MCF 10A (cell line): Measurements from ENCODE around the gene ARFGAP1. TPM values are rescaled to one million over a fixed set of nuclear protein-coding genes. Genes with fewer than 3 reads are reported as not detected.

Experiments used
- BruUV-seq: library from RNA; stranded (reverse); fragments of 400-500 nt; replicated peaks from 2 replicates; lab custom pipeline; 2021; lab: Mats Ljungman, UMichigan
- CTCF ChIA-PET: fragments of 300-600 bp; sonication (Branson Sonifier 250); formaldehyde crosslinking; extraction: SDS; loops from one replicate; lab custom pipeline; 2021; ENCODE audit warnings: antibody characterized with exemption, inconsistent platforms; lab: Yijun Ruan, JAX
- POLR2A ChIA-PET: fragments of 300-600, 350-650 bp; sonication (Branson Sonifier 250); formaldehyde crosslinking; extraction: SDS; loops from one replicate; lab custom pipeline; 2020; ENCODE audit warnings: antibody characterized with exemption, inconsistent platforms; lab: Yijun Ruan, JAX
- DNase-seq: peaks from one replicate; pipeline ENCODE4 v3.0.0-alpha.2; 2018; ENCODE audit not compliant: unreplicated experiment
- H3K27ac Mint-ChIP-seq: one replicate; pipeline ENCODE4 v1.8.0; 2022; ENCODE audit warnings: mild to moderate bottlenecking, low read depth, mixed read lengths; ENCODE audit not compliant: unreplicated experiment
- H3K27me3 Mint-ChIP-seq: one replicate; pipeline ENCODE4 v1.8.0; 2022; ENCODE audit warnings: mixed read lengths; ENCODE audit not compliant: insufficient read depth, unreplicated experiment
- H3K36me3 Mint-ChIP-seq: one replicate; pipeline ENCODE4 v1.8.0; 2022; ENCODE audit warnings: mild to moderate bottlenecking, moderate library complexity, mixed read lengths; ENCODE audit not compliant: insufficient read depth, unreplicated experiment
- H3K4me1 Mint-ChIP-seq: one replicate; pipeline ENCODE4 v1.8.0; 2022; ENCODE audit warnings: mixed read lengths; ENCODE audit not compliant: insufficient read depth, unreplicated experiment
- H3K4me3 Mint-ChIP-seq: one replicate; pipeline ENCODE4 v1.8.0; 2022; ENCODE audit warnings: mild to moderate bottlenecking, moderate library complexity, mixed read lengths; ENCODE audit not compliant: unreplicated experiment
- H3K9me3 Mint-ChIP-seq: one replicate; pipeline ENCODE4 v1.8.0; 2022; ENCODE audit warnings: mixed read lengths; ENCODE audit not compliant: unreplicated experiment
- intact Hi-C: fragments of 100-400 bp; cut with micrococcal nuclease; formaldehyde crosslinking; loops from 2 replicates; pipeline ENCODE4 v1.14.1; 2022
- total RNA-seq: library from RNA; stranded (reverse); gene quantifications from 2 replicates; pipeline ENCODE4 v1.2.3, GENCODE V29; 2022
- TF ChIP-seq, protein P1 (sequence below): fragments of 200-600 bp; IDR thresholded peaks from one replicate; pipeline ENCODE4 v1.8.0; 2022; ENCODE audit warnings: antibody characterized with exemption, mild to moderate bottlenecking; ENCODE audit not compliant: unreplicated experiment

Gene ARFGAP1
- total RNA-seq, 1 experiment from 2014 or later: 93.6 TPM

- no TSS peak for BruUV-seq
- Mint-ChIP-seq H3K27me3 (no peaks in the 10 kb centered on the region), H3K9me3 (no peaks in the 10 kb centered on the region), H3K4me3 (no peak overlapping the region), H3K4me1 (no peaks in the 10 kb centered on the region), H3K36me3 (no peaks in the 10 kb centered on the region), H3K27ac (no peak overlapping the region)
- no peak for DNase-seq
- TF ChIP-seq, protein P1, sequence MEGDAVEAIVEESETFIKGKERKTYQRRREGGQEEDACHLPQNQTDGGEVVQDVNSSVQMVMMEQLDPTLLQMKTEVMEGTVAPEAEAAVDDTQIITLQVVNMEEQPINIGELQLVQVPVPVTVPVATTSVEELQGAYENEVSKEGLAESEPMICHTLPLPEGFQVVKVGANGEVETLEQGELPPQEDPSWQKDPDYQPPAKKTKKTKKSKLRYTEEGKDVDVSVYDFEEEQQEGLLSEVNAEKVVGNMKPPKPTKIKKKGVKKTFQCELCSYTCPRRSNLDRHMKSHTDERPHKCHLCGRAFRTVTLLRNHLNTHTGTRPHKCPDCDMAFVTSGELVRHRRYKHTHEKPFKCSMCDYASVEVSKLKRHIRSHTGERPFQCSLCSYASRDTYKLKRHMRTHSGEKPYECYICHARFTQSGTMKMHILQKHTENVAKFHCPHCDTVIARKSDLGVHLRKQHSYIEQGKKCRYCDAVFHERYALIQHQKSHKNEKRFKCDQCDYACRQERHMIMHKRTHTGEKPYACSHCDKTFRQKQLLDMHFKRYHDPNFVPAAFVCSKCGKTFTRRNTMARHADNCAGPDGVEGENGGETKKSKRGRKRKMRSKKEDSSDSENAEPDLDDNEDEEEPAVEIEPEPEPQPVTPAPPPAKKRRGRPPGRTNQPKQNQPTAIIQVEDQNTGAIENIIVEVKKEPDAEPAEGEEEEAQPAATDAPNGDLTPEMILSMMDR: no peak
- ChIA-PET CTCF (interaction anchor here (0.8 to 4.7 kb wide), 6 partner anchors 10 to 278 kb away, joined by 3 to 85 read pairs (median 5); no protein-coding TSS in a partner anchor), POLR2A (no interaction called here)
- intact Hi-C loops: no loop called here
Observed at GRCh38 chr20:63311186-63311832, 38.7 kb downstream of the ARFGAP1 start.

GRCh38 chr20:63311833-63312243 lies 39.2 kb downstream of the ARFGAP1 start:
- DNase-seq: no peak
- TF ChIP-seq, protein P1: no peak
- no peak overlapping the region for H3K4me3 Mint-ChIP-seq
- H3K9me3 Mint-ChIP-seq: no peaks in the 10 kb centered on the region
- H3K4me1 Mint-ChIP-seq: no peaks in the 10 kb centered on the region
- no peaks in the 10 kb centered on the region for H3K36me3 Mint-ChIP-seq
- BruUV-seq: no TSS peak
- H3K27ac Mint-ChIP-seq: no peak overlapping the region
- ChIA-PET POLR2A (no interaction called here), CTCF (interaction anchor here (1.4 to 4.7 kb wide), 3 partner anchors 12 to 68 kb away, joined by 5 to 85 read pairs (median 10); no protein-coding TSS in a partner anchor)
- no peaks in the 10 kb centered on the region for H3K27me3 Mint-ChIP-seq
- intact Hi-C loops: no loop called here

- Mint-ChIP-seq H3K4me1 (no peaks in the 10 kb centered on the region), H3K9me3 (no peaks in the 10 kb centered on the region), H3K36me3 (no peaks in the 10 kb centered on the region), H3K27me3 (no peaks in the 10 kb centered on the region), H3K4me3 (no peak overlapping the region), H3K27ac (no peak overlapping the region)
- CTCF ChIA-PET: interaction anchor here (1.0 kb wide), 1 partner anchor 89 kb away, joined by 8 read pairs; no protein-coding TSS in a partner anchor
- no peak for DNase-seq
- intact Hi-C loops: no loop called here
- TF ChIP-seq, protein P1: no peak
- BruUV-seq: no TSS peak
- POLR2A ChIA-PET: no interaction called here
Observed at GRCh38 chr20:63312273-63312672, 39.7 kb downstream of the ARFGAP1 start.

DNA sequence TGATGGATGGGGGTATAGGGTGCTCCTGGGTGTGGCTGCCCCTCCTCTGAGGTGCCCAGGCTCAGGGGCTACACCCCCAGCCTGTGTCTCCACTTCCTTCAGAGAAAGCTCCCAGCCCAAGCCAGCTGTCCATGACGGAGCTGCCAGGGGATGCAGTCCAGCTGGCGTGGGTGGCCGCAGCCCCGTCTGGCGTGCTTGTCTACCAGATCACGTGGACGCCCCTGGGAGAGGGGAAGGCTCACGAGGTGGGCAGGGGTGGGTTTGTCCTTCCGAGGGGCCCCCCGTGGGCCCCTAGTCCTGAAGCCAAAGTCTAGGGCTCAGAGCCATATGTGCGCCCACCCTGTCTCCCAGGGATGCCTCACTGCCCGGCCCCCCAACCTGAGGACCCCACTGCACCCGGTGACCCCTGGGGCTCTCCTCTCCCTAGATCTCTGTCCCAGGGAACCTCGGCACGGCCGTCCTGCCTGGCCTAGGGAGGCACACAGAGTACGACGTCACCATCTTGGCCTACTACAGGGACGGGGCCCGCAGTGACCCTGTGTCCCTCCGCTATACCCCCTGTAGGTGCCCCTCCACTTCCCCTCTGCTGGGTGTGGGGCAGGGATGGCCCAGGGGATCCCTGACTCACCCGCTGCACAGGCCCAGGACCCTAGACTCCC lies 40.2 kb downstream of the ARFGAP1 start:
- no peaks in the 10 kb centered on the region for H3K27me3 Mint-ChIP-seq
- H3K36me3 Mint-ChIP-seq: no peaks in the 10 kb centered on the region
- no peaks in the 10 kb centered on the region for H3K4me1 Mint-ChIP-seq
- TF ChIP-seq, protein P1: no peak
- no peak overlapping the region for H3K4me3 Mint-ChIP-seq
- DNase-seq: no peak
- ChIA-PET POLR2A (no interaction called here), CTCF (interaction anchor here (0.6 to 1.6 kb wide), 3 partner anchors 69 to 472 kb away, joined by 4 to 8 read pairs (median 5); no protein-coding TSS in a partner anchor)
- H3K9me3 Mint-ChIP-seq: no peaks in the 10 kb centered on the region
- intact Hi-C loops: no loop called here
- no peak overlapping the region for H3K27ac Mint-ChIP-seq
- BruUV-seq: no TSS peak
